SKM-1 (cell line): ENCODE measurements around the gene URB1.
"Not testable (repeated sequence)": the region's sequence is repeated elsewhere in the genome, so short reads cannot be mapped to it uniquely, and the experiment has no call there.

Experiments
- DNase-seq: peaks from one replicate; lab custom pipeline; 2025; ENCODE audit not compliant: unreplicated experiment; lab: John Stamatoyannopoulos, UW

Gene URB1

GRCh38 chr21:32411350-32412161 lies 18.7 kb upstream of the URB1 start:
- DNase-seq, result no peak

- DNase-seq, result no peak
Observed at GRCh38 chr21:32410916-32411315, 18.1 kb upstream of the URB1 start.

GRCh38 chr21:32410291-32410690 lies 17.5 kb upstream of the URB1 start:
- no peak for DNase-seq

- no peak for DNase-seq
Observed at GRCh38 chr21:32406405-32406804, 13.6 kb upstream of the URB1 start.

- peak; percentile 33 for DNase-seq
Observed at GRCh38 chr21:32403201-32403777, 10.5 kb upstream of the URB1 start.

GRCh38 chr21:32393677-32394001 lies 827 bp upstream of the URB1 start:
- no peak for DNase-seq

GRCh38 chr21:32392299-32392879 lies 423 bp downstream of the URB1 start:
- no peak for DNase-seq

- no peak for DNase-seq
Observed at GRCh38 chr21:32391755-32392154, 1.1 kb downstream of the URB1 start.

- DNase-seq, result not testable (repeated sequence)
Observed at GRCh38 chr21:32390537-32391224, 2.1 kb downstream of the URB1 start.

GRCh38 chr21:32389337-32390015 lies 3.3 kb downstream of the URB1 start:
- no peak for DNase-seq

- no peak for DNase-seq
Observed at GRCh38 chr21:32388306-32388705, 4.5 kb downstream of the URB1 start.

GRCh38 chr21:32387151-32387550 lies 5.7 kb downstream of the URB1 start:
- no peak for DNase-seq

GRCh38 chr21:32386195-32386870 lies 6.5 kb downstream of the URB1 start:
- DNase-seq, result no peak

GRCh38 chr21:32383812-32384211 lies 9.0 kb downstream of the URB1 start:
- DNase-seq, result no peak

GRCh38 chr21:32382108-32382644 lies 10.6 kb downstream of the URB1 start:
- DNase-seq, result no peak

- DNase-seq, result no peak
Observed at GRCh38 chr21:32381571-32381970, 11.2 kb downstream of the URB1 start.

- DNase-seq, result no peak
Observed at GRCh38 chr21:32380940-32381339, 11.9 kb downstream of the URB1 start.

- no peak for DNase-seq
Observed at GRCh38 chr21:32378956-32379355, 13.9 kb downstream of the URB1 start.

- no peak for DNase-seq
Observed at GRCh38 chr21:32377991-32378390, 14.8 kb downstream of the URB1 start.

GRCh38 chr21:32377506-32377905 lies 15.3 kb downstream of the URB1 start:
- DNase-seq, result no peak

GRCh38 chr21:32372755-32373154 lies 20.1 kb downstream of the URB1 start:
- no peak for DNase-seq
